Measurements from ENCODE around the gene IGFL1. TPM values are rescaled to one million over a fixed set of nuclear protein-coding genes. Genes with fewer than 3 reads are reported as not detected.
"Not testable (repeated sequence)": the region's sequence is repeated elsewhere in the genome, so short reads cannot be mapped to it uniquely, and the experiment has no call there.

Gene IGFL1
- total and polyA plus RNA-seq, 2 of the 8 experiments (the other 6 are each of a cell fraction or from before 2014, with no cell fraction given): not detected

GRCh38 chr19:46264801-46265200 lies 35.3 kb downstream of the IGFL1 start:
- H3K9ac ChIP-seq (replicated peaks in 1 of 4; ENCODE audit: extremely low read depth in 1 of 4, low read depth in 3 of 4, low read length in 3 of 4); H3K4me3 ChIP-seq (ENCODE audit: extremely low read depth in 1 of 4, insufficient read depth in 2 of 4, low read depth in 3 of 4, low read length in 4 of 4); H4K8ac ChIP-seq (ENCODE audit: extremely low read depth, insufficient read depth, low read length); H2BK15ac ChIP-seq (ENCODE audit: low read length); H3K9me3 ChIP-seq (ENCODE audit: insufficient read depth in 2 of 2, low read depth in 1 of 2, low read length in 1 of 2); FAIRE-seq; H3K18ac ChIP-seq (ENCODE audit: extremely low read depth, low read length); H3K36me3 ChIP-seq (ENCODE audit: control insufficient read depth in 2 of 4, insufficient read depth in 4 of 4, low read length in 3 of 4); H3K56ac ChIP-seq (replicated peaks; ENCODE audit: insufficient read length, low read depth, low read length); H3K79me1 ChIP-seq (ENCODE audit: low read depth, low read length); DNase-seq (ENCODE audit: low read depth in 1 of 2, low spot score in 2 of 2); H2BK20ac ChIP-seq (ENCODE audit: low read length); H3K27me3 ChIP-seq (replicated peaks in 1 of 4; ENCODE audit: control insufficient read depth in 3 of 4, extremely low read depth in 1 of 4, insufficient read depth in 3 of 4, low read length in 3 of 4); H3K79me2 ChIP-seq (ENCODE audit: control insufficient read depth in 1 of 2, insufficient read depth in 2 of 2, low read length in 2 of 2); H4K20me1 ChIP-seq (replicated peaks in 1 of 2; ENCODE audit: control insufficient read depth in 1 of 2, insufficient read depth in 2 of 2, low read length in 2 of 2); H3K4me2 ChIP-seq (ENCODE audit: insufficient read depth in 1 of 2, low read depth in 2 of 2, low read length in 2 of 2); H2AFZ ChIP-seq (ENCODE audit: low read length); H3K27ac ChIP-seq (ENCODE audit: low read depth, low read length); H3K4me1 ChIP-seq (replicated peaks in 1 of 4; ENCODE audit: control insufficient read depth in 3 of 4, insufficient read depth in 4 of 4, low read length in 3 of 4); H4K5ac ChIP-seq (ENCODE audit: insufficient read length, low read depth, low read length); H2AK5ac ChIP-seq (ENCODE audit: low read depth, low read length); H2BK5ac ChIP-seq (ENCODE audit: low read depth, low read length); H4K91ac ChIP-seq (replicated peaks; ENCODE audit: insufficient read length, low read length); H3K4ac ChIP-seq (replicated peaks; ENCODE audit: insufficient read length, low read depth, low read length); H3K23me2 ChIP-seq (ENCODE audit: low read depth, low read length); H2BK120ac ChIP-seq (replicated peaks; ENCODE audit: low read depth, low read length); H3K14ac ChIP-seq (ENCODE audit: insufficient read length); H3K23ac ChIP-seq (ENCODE audit: insufficient read length); H2BK12ac ChIP-seq (ENCODE audit: low read depth, low read length): not testable (repeated sequence)
- 88% methylated on average over 5 of the region's 5 CpGs; no CpG with 5 or more reads in 1 of the 2 experiments for WGBS, 2 experiments (ENCODE audit: extremely low coverage in 1 of 2, insufficient coverage in 1 of 2, insufficient read length in 1 of 2, insufficient replicate concordance in 2 of 2, low coverage in 1 of 2, low lambda C conversion rate in 2 of 2, missing lambda C conversion rate in 1 of 2)
- POLR2A ChIA-PET (ENCODE audit: partially characterized antibody): interaction anchor here (1.4 to 2.5 kb wide), 2 partner anchors 131 to 186 kb away, joined by 5 to 7 read pairs; no protein-coding TSS in a partner anchor
- CTCF ChIA-PET (ENCODE audit: partially characterized antibody): interaction anchor here (0.6 to 18.7 kb wide), 43 partner anchors 10 to 318 kb away, joined by 3 to 365 read pairs (median 4); partner anchors contain the start of gene IGFL1

All from H1 (cell line).